HG02642 (cell line): Measurements from ENCODE around the gene LSM5.
"Not testable (repeated sequence)": the region's sequence is repeated elsewhere in the genome, so short reads cannot be mapped to it uniquely, and the experiment has no call there.

Source experiments
- ATAC-seq: cut with Tn5 transposase; IDR thresholded peaks from one replicate; pipeline ENCODE4 v1.9.1; 2021; ENCODE audit warnings: mild to moderate bottlenecking; ENCODE audit not compliant: unreplicated experiment, poor library complexity

Gene LSM5

DNA sequence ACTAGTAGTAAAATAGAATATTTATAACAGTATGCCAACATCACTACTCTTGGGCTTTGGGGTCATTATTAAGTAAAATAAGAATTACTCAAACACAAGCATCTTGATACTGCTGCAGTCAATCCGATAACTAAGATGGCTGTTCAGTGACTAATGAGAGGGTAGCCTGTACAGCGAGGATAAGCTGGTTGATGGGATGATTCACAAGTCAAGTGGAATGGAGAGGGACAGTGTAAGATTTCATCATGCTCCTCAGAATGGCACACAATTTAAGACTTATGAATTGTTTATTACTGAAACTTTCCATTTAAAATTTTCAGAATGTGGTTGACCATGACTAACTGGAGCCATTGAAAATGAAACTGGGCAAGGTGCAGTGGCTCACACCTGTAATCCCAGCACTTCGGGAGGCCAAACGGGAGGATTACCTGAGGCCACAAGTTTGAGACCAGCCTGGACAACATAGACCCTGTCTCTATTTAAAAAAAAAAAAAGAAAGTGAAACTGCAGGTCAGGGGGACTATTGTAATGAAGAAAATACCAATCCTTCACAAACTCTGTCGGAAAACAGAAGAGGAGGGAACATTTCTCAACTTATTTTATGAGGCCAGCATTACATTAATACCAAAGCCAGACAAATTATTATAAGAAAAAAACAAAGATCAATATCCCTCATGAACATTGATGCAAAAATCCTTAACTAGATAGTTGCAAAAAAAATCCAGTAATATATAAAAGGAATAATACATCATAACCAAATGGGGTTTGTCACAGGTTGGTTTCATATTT, 16.3 kb upstream of the LSM5 start:
- no peak for ATAC-seq

GRCh38 chr7:32502728-32503127, 12.5 kb upstream of the LSM5 start:
- ATAC-seq: no peak

- ATAC-seq: no peak
Observed at GRCh38 chr7:32501522-32501921, 11.3 kb upstream of the LSM5 start.

DNA sequence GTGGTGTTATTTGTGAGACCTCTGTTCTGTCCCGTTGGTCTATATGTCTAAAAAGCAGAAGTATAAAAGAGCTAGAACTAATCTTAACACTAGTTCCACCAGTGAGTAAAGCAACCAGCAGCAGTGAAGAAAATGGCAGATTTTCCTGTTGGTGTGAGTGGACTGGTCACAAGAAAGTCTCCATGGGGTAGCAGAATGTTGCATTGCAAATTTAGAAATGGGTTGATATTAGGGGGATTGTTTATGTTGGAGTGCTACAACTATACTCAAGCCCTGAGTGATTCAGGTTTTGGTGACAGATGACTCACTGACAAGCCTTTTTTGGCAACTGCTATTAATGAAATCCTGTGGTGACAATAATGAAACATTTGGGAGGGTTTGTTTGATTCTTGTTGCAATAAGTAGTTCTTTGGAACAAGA, 10.8 kb upstream of the LSM5 start:
- ATAC-seq: peak; percentile 66

DNA sequence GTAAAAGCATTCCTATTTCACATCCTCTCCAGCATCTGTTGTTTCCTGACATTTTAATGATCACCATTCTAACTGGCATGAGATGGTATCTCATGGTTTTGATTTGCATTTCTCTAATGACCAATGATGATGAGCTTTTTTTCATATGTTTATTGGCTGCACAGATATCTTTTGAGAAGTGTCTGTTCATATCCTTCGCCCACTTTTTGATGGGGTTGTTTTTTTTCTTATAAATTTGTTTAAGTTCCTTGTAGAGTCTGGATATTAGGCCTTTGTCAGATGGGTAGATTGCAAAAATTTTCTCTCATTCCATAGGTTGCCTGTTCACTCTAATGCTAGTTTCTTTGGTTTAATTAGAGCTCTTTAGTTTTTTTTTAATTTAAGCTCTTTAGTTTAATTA, 10.0 kb upstream of the LSM5 start:
- not testable (repeated sequence) for ATAC-seq

- ATAC-seq: not testable (repeated sequence)
Observed at GRCh38 chr7:32499755-32500154, 9.6 kb upstream of the LSM5 start.

DNA sequence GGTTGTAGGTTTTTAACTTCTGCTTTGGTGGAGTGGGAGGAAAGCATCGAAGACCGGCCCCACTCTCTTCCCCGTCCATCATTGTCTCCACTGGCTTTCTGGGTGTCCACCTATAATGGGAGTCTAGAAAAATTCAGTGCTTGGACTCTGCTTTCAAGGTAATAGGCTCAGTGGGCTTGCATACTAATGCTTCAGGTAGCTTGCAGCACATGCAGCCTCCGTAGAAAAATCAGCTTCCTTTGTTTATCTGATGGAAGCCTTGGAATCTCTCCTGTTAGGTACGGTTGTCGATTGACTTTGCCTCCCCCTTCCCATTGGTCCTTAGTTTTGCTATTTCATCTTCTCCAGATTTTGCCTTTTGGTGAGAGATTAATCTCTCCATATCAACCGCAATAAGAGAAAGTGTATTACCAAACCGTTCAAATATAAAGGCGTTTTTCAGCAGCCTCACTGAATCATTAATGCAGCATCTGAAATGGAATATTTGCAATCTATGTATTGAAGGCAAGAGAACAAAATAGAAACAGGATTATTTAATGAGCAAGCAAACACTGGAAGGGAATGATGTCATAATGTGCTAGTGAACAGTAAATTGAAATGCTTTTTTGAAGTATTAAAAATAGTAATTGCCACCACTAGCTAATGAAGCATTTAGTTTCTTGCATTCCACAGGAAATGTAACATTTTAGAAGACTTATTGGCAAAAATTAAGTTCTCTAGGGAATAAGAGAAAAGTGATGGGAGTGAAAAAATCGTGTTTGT, 6.1 kb upstream of the LSM5 start:
- no peak for ATAC-seq

DNA sequence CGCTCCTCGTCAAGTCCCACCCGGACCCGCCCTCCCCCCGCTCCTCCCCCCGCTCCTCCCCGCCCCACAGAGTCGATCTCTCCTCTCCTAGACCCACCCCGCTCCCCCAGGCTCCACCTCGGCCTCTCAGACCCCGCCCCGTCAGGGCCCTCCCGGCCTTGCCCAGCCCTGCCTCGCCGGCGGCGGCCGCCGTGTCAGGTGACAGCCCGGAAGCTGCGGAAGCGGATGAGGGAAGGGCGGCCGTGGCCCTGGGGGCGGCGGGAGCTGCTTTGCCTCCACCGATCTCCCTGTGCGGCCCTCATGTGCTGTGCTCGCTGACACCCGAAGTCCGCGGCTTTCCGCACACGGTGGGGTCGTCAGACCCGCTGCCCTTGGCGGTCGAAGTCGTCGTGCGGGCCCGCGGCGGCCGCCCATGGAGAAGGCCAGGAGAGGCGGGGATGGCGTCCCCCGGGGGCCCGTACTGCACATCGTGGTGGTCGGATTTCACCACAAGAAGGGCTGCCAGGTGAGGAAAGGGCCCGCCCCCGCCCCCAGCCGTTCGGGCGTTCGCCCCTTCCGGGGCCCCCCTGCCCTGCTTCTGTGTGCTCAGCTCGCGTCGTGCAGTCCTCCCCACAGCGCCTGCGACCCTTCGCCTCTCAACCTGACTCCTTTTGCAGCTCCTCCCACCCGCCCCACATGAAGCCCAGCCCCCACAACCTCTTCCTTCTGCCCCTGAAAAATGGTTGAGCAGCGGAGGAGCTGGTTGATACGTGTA, 5.3 kb upstream of the LSM5 start, which contains the start of gene AVL9:
Gene AVL9 (plus strand): TSS at position 192 of the 754 bp plus-strand sequence. CDS start 221 bp downstream, at position 413.
- peak; percentile 97 for ATAC-seq

GRCh38 chr7:32494946-32495297, 4.7 kb upstream of the LSM5 start:
- peak; percentile 2 for ATAC-seq

DNA sequence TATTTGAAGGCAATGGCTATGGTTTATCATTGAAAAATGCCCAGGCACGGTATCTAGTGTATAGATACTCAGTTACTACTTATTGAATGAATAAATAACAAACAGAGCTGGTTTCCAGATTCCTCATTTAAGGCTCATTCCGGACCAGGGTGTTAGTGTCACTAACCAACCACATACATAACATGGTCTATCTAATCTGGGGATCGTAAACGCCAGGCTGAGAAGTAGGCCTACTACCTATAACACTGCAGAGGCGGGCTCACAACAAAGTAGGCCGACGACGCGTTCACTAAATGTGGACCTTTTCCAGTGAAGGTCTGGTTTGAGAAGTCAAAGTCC, 423 bp downstream of the LSM5 start:
- no peak for ATAC-seq

DNA sequence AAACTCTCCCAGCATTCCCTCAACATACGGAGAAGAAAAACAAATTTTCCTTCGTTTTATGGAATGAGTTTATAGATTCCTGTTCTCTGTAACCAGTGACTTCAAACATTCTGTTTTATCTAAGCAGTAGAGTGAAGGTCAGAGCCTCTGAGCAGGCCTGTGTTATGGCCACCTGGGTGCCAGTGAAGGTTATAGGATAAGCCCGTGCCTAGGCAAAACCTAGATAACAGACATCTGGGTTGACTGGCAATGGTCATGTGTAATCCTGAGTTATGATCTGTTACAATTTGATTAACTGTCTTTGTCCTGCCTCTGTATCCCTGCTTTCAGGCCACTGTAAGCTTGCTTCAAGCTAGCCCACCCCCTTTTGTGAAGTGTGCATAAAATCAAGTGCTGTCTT, 8.3 kb downstream of the LSM5 start:
- no peak for ATAC-seq

GRCh38 chr7:32481176-32481575, 9.0 kb downstream of the LSM5 start:
- no peak for ATAC-seq

- no peak for ATAC-seq
Observed at GRCh38 chr7:32479574-32480200, 10.5 kb downstream of the LSM5 start.

- ATAC-seq: no peak
Observed at GRCh38 chr7:32477649-32477980, 12.6 kb downstream of the LSM5 start.

- ATAC-seq: no peak
Observed at GRCh38 chr7:32476816-32477648, 13.1 kb downstream of the LSM5 start.

DNA sequence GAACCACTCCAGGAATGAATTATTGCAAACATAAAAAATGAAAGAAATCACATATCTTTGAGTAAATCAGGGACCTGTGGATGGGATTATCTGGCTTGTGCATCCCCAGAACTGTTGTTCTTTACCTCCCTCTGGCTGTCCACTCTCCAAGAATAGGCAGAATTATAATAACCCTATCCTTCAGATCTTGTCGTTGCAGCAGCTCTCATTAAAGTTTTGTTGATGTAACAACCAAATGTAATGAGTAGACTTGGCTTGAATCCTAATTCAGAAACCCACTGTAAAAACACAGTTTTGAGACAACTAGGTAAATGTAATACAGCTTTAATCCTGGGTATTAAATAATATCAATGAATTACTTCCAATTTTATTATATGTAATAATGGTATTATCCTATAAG, 16.2 kb downstream of the LSM5 start:
- no peak for ATAC-seq

- no peak for ATAC-seq
Observed at GRCh38 chr7:32472015-32472414, 18.2 kb downstream of the LSM5 start.

GRCh38 chr7:32470871-32471270, 19.3 kb downstream of the LSM5 start:
- ATAC-seq: no peak

GRCh38 chr7:32470004-32470403, 20.2 kb downstream of the LSM5 start:
- ATAC-seq: not testable (repeated sequence)
